Amniotic epithelial cell (primary cell): ENCODE results near the gene TAF1C.
"Not testable (repeated sequence)": the region's sequence is repeated elsewhere in the genome, so short reads cannot be mapped to it uniquely, and the experiment has no call there.

Experiments
- DNase-seq: peaks from one replicate; pipeline ENCODE4 v3.0.0-alpha.2; 2010; ENCODE audit warnings: low read depth

Gene TAF1C

GRCh38 chr16:84212154-84212553 lies 25.3 kb upstream of the TAF1C start:
- no peak for DNase-seq

- no peak for DNase-seq
Measured at GRCh38 chr16:84209989-84210388, 23.1 kb upstream of the TAF1C start.

GRCh38 chr16:84207879-84208278 lies 21.0 kb upstream of the TAF1C start:
- DNase-seq: no peak

GRCh38 chr16:84207251-84207650 lies 20.4 kb upstream of the TAF1C start:
- no peak for DNase-seq

- no peak for DNase-seq
Measured at GRCh38 chr16:84205976-84206691, 19.3 kb upstream of the TAF1C start.

- not testable (repeated sequence) for DNase-seq
Measured at GRCh38 chr16:84205123-84205522, 18.3 kb upstream of the TAF1C start.

- DNase-seq: not testable (repeated sequence)
Measured at GRCh38 chr16:84204551-84204950, 17.7 kb upstream of the TAF1C start.

- DNase-seq: no peak
Measured at GRCh38 chr16:84199861-84200260, 13.0 kb upstream of the TAF1C start.

- DNase-seq: no peak
Measured at GRCh38 chr16:84199097-84199496, 12.2 kb upstream of the TAF1C start.

- peak; percentile 29 for DNase-seq
Measured at GRCh38 chr16:84198401-84198800, 11.5 kb upstream of the TAF1C start.

- no peak for DNase-seq
Measured at GRCh38 chr16:84197466-84198128, 10.7 kb upstream of the TAF1C start.

- no peak for DNase-seq
Measured at GRCh38 chr16:84196727-84197394, 10.0 kb upstream of the TAF1C start.

GRCh38 chr16:84196101-84196500 lies 9.2 kb upstream of the TAF1C start:
- no peak for DNase-seq

- no peak for DNase-seq
Measured at GRCh38 chr16:84195201-84196093, 8.6 kb upstream of the TAF1C start.

GRCh38 chr16:84194470-84195200 lies 7.8 kb upstream of the TAF1C start:
- DNase-seq: no peak

GRCh38 chr16:84194018-84194417 lies 7.2 kb upstream of the TAF1C start:
- no peak for DNase-seq

- DNase-seq: no peak
Measured at GRCh38 chr16:84193480-84193879, 6.6 kb upstream of the TAF1C start.

GRCh38 chr16:84191466-84191865 lies 4.6 kb upstream of the TAF1C start:
- no peak for DNase-seq

- DNase-seq: no peak
Measured at GRCh38 chr16:84190731-84191388, 4.0 kb upstream of the TAF1C start, which contains the start of gene ADAD2. Gene ADAD2, plus strand, starts transcription at chr16:84191157. Its CDS starts 74 bp downstream, at chr16:84191231.

GRCh38 chr16:84184775-84185174 lies 2.1 kb downstream of the TAF1C start:
- no peak for DNase-seq
